Prostate gland (tissue), 2 donors: ENCODE measurements around the gene SASH1. TPM values are rescaled to one million over a fixed set of nuclear protein-coding genes. Genes with fewer than 3 reads are reported as not detected.

Experiments used
- DNase-seq: peaks from one replicate; pipeline ENCODE4 v3.0.0-alpha.2; 2019; ENCODE audit warnings: low spot score
- H3K27ac ChIP-seq, 2 donors: fragments of 200-600 bp; sonication (generic); 2 replicates each; pipeline ENCODE4 v1.5.1; 2017 to 2019
- H3K27me3 ChIP-seq: fragments of 200-600 bp; sonication (generic); replicated peaks from 2 replicates; pipeline ENCODE4 v1.5.1; 2019; ENCODE audit not compliant: insufficient read depth
- H3K36me3 ChIP-seq, 2 donors: fragments of 200-600 bp; sonication (generic); 1 replicate in 1 of 2; 2 replicates in 1 of 2; pipeline versions ENCODE4 v1.5.1 to v1.8.1; 2017 to 2019
- H3K4me1 ChIP-seq: fragments of 200-600 bp; sonication (generic); replicated peaks from 2 replicates; pipeline ENCODE4 v1.5.1; 2019
- H3K4me3 ChIP-seq, 2 donors: fragments of 200-600 bp; sonication (generic); 2 replicates each; pipeline ENCODE4 v1.5.1; 2017 to 2019
- H3K9me3 ChIP-seq: fragments of 200-600 bp; sonication (generic); 2 replicates; pipeline ENCODE4 v1.5.1; 2017
- CTCF ChIP-seq, 4 experiments: fragments of 200-600 bp in 2 of 4; fragments of 450-650 bp in 2 of 4; sonication (generic) in 2 of 4; IDR thresholded peaks; 1 replicate in 3 of 4; 2 replicates in 1 of 4; pipeline ENCODE4 v1.5.1; 2016 to 2019; ENCODE audit warnings: antibody characterized with exemption in 4 of 4, mild to moderate bottlenecking in 2 of 4, moderate library complexity in 2 of 4
- POLR2A ChIP-seq: fragments of 450-650 bp; IDR thresholded peaks from one replicate; pipeline ENCODE4 v1.6.1; 2016; ENCODE audit warnings: antibody characterized with exemption, mild to moderate bottlenecking
- POLR2AphosphoS5 ChIP-seq: sonication (generic); formaldehyde crosslinking; IDR thresholded peaks from one replicate; pipeline ENCODE4 v1.6.1; 2017; ENCODE audit warnings: antibody characterized with exemption
- WGBS: methylation state at CpG from one replicate; pipeline ENCODE4 v1.1.5; 2018; 5-methylcytosine and 5-hydroxymethylcytosine counted together
- intact Hi-C: fragments of 100-400 bp; cut with DNase I; formaldehyde crosslinking; loops from one replicate; pipeline ENCODE4 v1.14.2; 2022
- total RNA-seq, 2 donors: library from RNA; depleted of rRNA; stranded (reverse); fragments of >200 nt; gene quantifications; one replicate each; pipeline ENCODE4 v1.1.0, GENCODE V29; 2016

Gene SASH1
- total RNA-seq, 2 donors from 2014 or later, result 34.3 to 48.6 TPM

- Histone ChIP-seq H3K4me3 (no peak overlapping the region), H3K27ac (no peak overlapping the region), H3K27me3 (no peaks in the 10 kb centered on the region), H3K9me3 (no peaks in the 10 kb centered on the region), H3K4me1 (no peaks in the 10 kb centered on the region), H3K36me3 (no peaks in the 10 kb centered on the region)
- no peak for TF ChIP-seq CTCF (IDR thresholded peaks at IDR 0.05)
- no peak for TF ChIP-seq POLR2AphosphoS5
- no peak for DNase-seq
- intact Hi-C loops, result no loop called here
- whole genome bisulfite sequencing, result 91% methylated on average over 11 of the region's 11 CpGs
Observed at GRCh38 chr6:148325316-148326068, 17.1 kb upstream of the SASH1 start.

GRCh38 chr6:148328876-148329555 is 13.6 kb upstream of the SASH1 start:
- intact Hi-C loops, result no loop called here
- H3K36me3 ChIP-seq, result no peaks in the 10 kb centered on the region
- H3K4me1 ChIP-seq, result no peaks in the 10 kb centered on the region
- no peaks in the 10 kb centered on the region for H3K27me3 ChIP-seq
- DNase-seq, result no peak
- no peak overlapping the region for H3K27ac ChIP-seq
- H3K4me3 ChIP-seq, result no peak overlapping the region
- TF ChIP-seq CTCF (IDR thresholded peaks at IDR 0.05) (no peak), POLR2AphosphoS5 (no peak), POLR2A (no peak)
- H3K9me3 ChIP-seq, result no peaks in the 10 kb centered on the region

- Histone ChIP-seq H3K4me1 (no peaks in the 10 kb centered on the region), H3K27me3 (no peaks in the 10 kb centered on the region), H3K27ac (no peak overlapping the region), H3K9me3 (no peaks in the 10 kb centered on the region), H3K36me3 (no peaks in the 10 kb centered on the region), H3K4me3 (no peak overlapping the region)
- WGBS, result 65% methylated on average over 7 of the region's 7 CpGs
- no peak for TF ChIP-seq CTCF (IDR thresholded peaks at IDR 0.05)
- intact Hi-C loops, result no loop called here
- no peak for DNase-seq
Observed at GRCh38 chr6:148329596-148330381, 12.8 kb upstream of the SASH1 start.

GRCh38 chr6:148332088-148332487 is 10.6 kb upstream of the SASH1 start:
- intact Hi-C loops, result no loop called here
- Histone ChIP-seq H3K27ac (no peak overlapping the region), H3K9me3 (no peaks in the 10 kb centered on the region), H3K4me3 (no peak overlapping the region), H3K27me3 (no peaks in the 10 kb centered on the region), H3K4me1 (no peaks in the 10 kb centered on the region), H3K36me3 (no peaks in the 10 kb centered on the region)
- no peak for TF ChIP-seq POLR2AphosphoS5
- no peak for TF ChIP-seq CTCF (IDR thresholded peaks at IDR 0.05)
- TF ChIP-seq POLR2A, result no peak
- WGBS, result 93% methylated on average over 1 of the region's 1 CpG
- DNase-seq, result no peak
